IMR-90 (cell line): Measurements from ENCODE around the gene ABL2. TPM values are rescaled to one million over a fixed set of nuclear protein-coding genes. Genes with fewer than 3 reads are reported as not detected.

Experiments used
- ATAC-seq: fragments of 200-7000 bp; cut with Tn5 transposase; 2 replicates; pipeline ENCODE4 v1.9.1; 2020; ENCODE audit warnings: low read depth, mild to moderate bottlenecking, moderate library complexity
- BruUV-seq: library from RNA; stranded (reverse); fragments of 400-500 nt; replicated peaks from 2 replicates; lab custom pipeline; 2021; lab: Mats Ljungman, UMichigan
- CTCF ChIA-PET: fragments of 300-600 bp; formaldehyde crosslinking; extraction: SDS; loops from one replicate; lab custom pipeline; 2021; ENCODE audit warnings: antibody characterized with exemption; lab: Yijun Ruan, JAX
- POLR2A ChIA-PET: fragments of 300-600 bp; sonication (Branson Sonifier 250); formaldehyde crosslinking; loops from one replicate; lab custom pipeline; 2022; ENCODE audit warnings: antibody characterized with exemption; ENCODE audit not compliant: unreplicated experiment; lab: Charles Lee
- DNase-seq: peaks from one replicate; pipeline ENCODE4 v3.0.0; 2013
- H2AFZ ChIP-seq: replicated peaks from 2 replicates; pipeline ENCODE3; 2013; ENCODE audit warnings: low read length, mild to moderate bottlenecking; ENCODE audit not compliant: poor library complexity
- H2AK5ac ChIP-seq: 2 replicates; pipeline ENCODE4 v1.6.1; 2013; ENCODE audit warnings: low read depth, low read length, inconsistent platforms
- H2AK9ac ChIP-seq: replicated peaks from 2 replicates; pipeline ENCODE3; 2013; ENCODE audit warnings: mild to moderate bottlenecking, low read depth, low read length, moderate library complexity; ENCODE audit not compliant: poor library complexity
- H2BK120ac ChIP-seq: 2 replicates; pipeline ENCODE4 v1.6.1; 2013; ENCODE audit warnings: low read depth, low read length, inconsistent platforms
- H2BK15ac ChIP-seq: 3 replicates; pipeline ENCODE4 v1.6.1; 2013; ENCODE audit warnings: low read depth, low read length, inconsistent platforms
- H2BK20ac ChIP-seq: 2 replicates; pipeline ENCODE4 v1.6.1; 2013; ENCODE audit warnings: low read depth, mild to moderate bottlenecking, inconsistent platforms, low read length, moderate library complexity
- H2BK5ac ChIP-seq: 2 replicates; pipeline ENCODE4 v1.6.1; 2013; ENCODE audit warnings: mild to moderate bottlenecking, low read depth, low read length, inconsistent platforms; ENCODE audit not compliant: poor library complexity, severe bottlenecking
- H3K14ac ChIP-seq: replicated peaks from 2 replicates; pipeline ENCODE4 v1.6.1; 2013; ENCODE audit warnings: low read depth, low read length, inconsistent platforms
- H3K18ac ChIP-seq: 2 replicates; pipeline ENCODE4 v1.6.1; 2013; ENCODE audit warnings: low read depth, low read length, control low read depth
- H3K23ac ChIP-seq: 2 replicates; pipeline ENCODE4 v1.6.1; 2013; ENCODE audit warnings: low read depth, low read length, inconsistent platforms
- H3K27ac ChIP-seq: 2 replicates; pipeline ENCODE4 v1.5.1; 2013; ENCODE audit warnings: mild to moderate bottlenecking, control low read depth, low read length; ENCODE audit not compliant: insufficient read depth
- H3K27me3 ChIP-seq: 2 replicates; pipeline ENCODE4 v1.6.1; 2013; ENCODE audit warnings: low read length; ENCODE audit not compliant: control insufficient read depth, insufficient read depth
- H3K36me3 ChIP-seq: 2 replicates; pipeline ENCODE4 v1.6.1; 2013; ENCODE audit warnings: low read length, mixed read lengths; ENCODE audit not compliant: control insufficient read depth, insufficient read depth
- H3K4ac ChIP-seq: 2 replicates; pipeline ENCODE4 v1.6.1; 2013; ENCODE audit warnings: low read depth, low read length, inconsistent platforms
- H3K4me1 ChIP-seq: 2 replicates; pipeline ENCODE4 v1.6.1; 2013; ENCODE audit warnings: low read length, mixed read lengths; ENCODE audit not compliant: control insufficient read depth, insufficient read depth
- H3K4me2 ChIP-seq: 2 replicates; pipeline ENCODE4 v1.6.1; 2013; ENCODE audit warnings: low read depth, mild to moderate bottlenecking, control low read depth, low read length, moderate library complexity
- H3K4me3 ChIP-seq: 2 replicates; pipeline ENCODE4 v1.5.1; 2013; ENCODE audit warnings: low read depth, mild to moderate bottlenecking, control low read depth, low read length, moderate library complexity; ENCODE audit not compliant: insufficient read depth
- H3K56ac ChIP-seq: 2 replicates; pipeline ENCODE4 v1.6.1; 2013; ENCODE audit warnings: low read length, inconsistent platforms; ENCODE audit not compliant: insufficient read depth; ENCODE audit errors: extremely low read depth
- H3K79me1 ChIP-seq, 2 experiments: 2 replicates each; pipeline ENCODE4 v1.6.1; 2013; ENCODE audit warnings: low read length in 2 of 2, inconsistent platforms in 1 of 2, low read depth in 1 of 2
- H3K9ac ChIP-seq: 2 replicates; pipeline ENCODE4 v1.6.1; 2013; ENCODE audit warnings: low read depth, low read length, control low read depth
- H3K9me1 ChIP-seq: 2 replicates; pipeline ENCODE4 v1.6.1; 2013; ENCODE audit warnings: low read length, inconsistent platforms; ENCODE audit not compliant: insufficient read depth
- H3K9me3 ChIP-seq: 2 replicates; pipeline ENCODE4 v1.6.1; 2013; ENCODE audit warnings: low read length; ENCODE audit not compliant: control insufficient read depth, insufficient read depth
- H4K20me1 ChIP-seq: 2 replicates; pipeline ENCODE4 v1.6.1; 2013; ENCODE audit warnings: low read length, inconsistent platforms; ENCODE audit not compliant: insufficient read depth
- H4K5ac ChIP-seq: 2 replicates; pipeline ENCODE4 v1.6.1; 2013; ENCODE audit warnings: mild to moderate bottlenecking, low read depth, low read length, control low read depth
- H4K8ac ChIP-seq, 2 experiments: 2 replicates each; pipeline ENCODE4 v1.6.1; 2013; ENCODE audit warnings: low read depth in 2 of 2, low read length in 2 of 2, control low read depth in 1 of 2, inconsistent platforms in 1 of 2
- H4K91ac ChIP-seq: 2 replicates; pipeline ENCODE4 v1.6.1; 2013; ENCODE audit warnings: low read depth, low read length, inconsistent platforms; ENCODE audit not compliant: insufficient read depth
- BHLHE40 ChIP-seq: fragments of 150-350 bp; IDR thresholded peaks from 2 replicates; pipeline ENCODE4 v1.6.1; 2016; ENCODE audit warnings: mild to moderate bottlenecking, low read depth, low read length
- CEBPB ChIP-seq: IDR thresholded peaks from 2 replicates; pipeline ENCODE4 v1.6.1; 2012; ENCODE audit warnings: low read depth, low read length, improper control_type of control experiment
- CHD1 ChIP-seq: IDR thresholded peaks from 2 replicates; pipeline ENCODE4 v1.6.1; 2012; ENCODE audit warnings: low read depth, low read length, improper control_type of control experiment
- FOS ChIP-seq: fragments of 150-350 bp; IDR thresholded peaks from 2 replicates; pipeline ENCODE4 v1.6.1; 2016; ENCODE audit warnings: low read depth, low read length
- MAFK ChIP-seq: IDR thresholded peaks from 2 replicates; pipeline ENCODE4 v1.6.1; 2012; ENCODE audit warnings: low read depth, low read length, improper control_type of control experiment
- MAZ ChIP-seq: IDR thresholded peaks from 2 replicates; pipeline ENCODE4 v1.6.1; 2012; ENCODE audit warnings: low read depth, mild to moderate bottlenecking, low read length, improper control_type of control experiment, moderate library complexity, borderline replicate concordance
- MXI1 ChIP-seq: IDR thresholded peaks from 2 replicates; pipeline ENCODE4 v1.6.1; 2012; ENCODE audit warnings: low read depth, mild to moderate bottlenecking, low read length, moderate library complexity, borderline replicate concordance
- NFE2L2 ChIP-seq: fragments of 150-350 bp; IDR thresholded peaks from 2 replicates; pipeline ENCODE4 v1.6.1; 2016; ENCODE audit warnings: low read depth, mild to moderate bottlenecking, low read length
- POLR2A ChIP-seq: IDR thresholded peaks from 2 replicates; pipeline ENCODE4 v1.6.1; 2012; ENCODE audit warnings: mild to moderate bottlenecking, low read depth, low read length
- RAD21 ChIP-seq: IDR thresholded peaks from 2 replicates; pipeline ENCODE4 v1.6.1; 2012; ENCODE audit warnings: low read length, improper control_type of control experiment
- RCOR1 ChIP-seq: IDR thresholded peaks from 2 replicates; pipeline ENCODE4 v1.6.1; 2012; ENCODE audit warnings: mild to moderate bottlenecking, low read length, improper control_type of control experiment; ENCODE audit not compliant: insufficient replicate concordance
- RFX5 ChIP-seq: IDR thresholded peaks from 2 replicates; pipeline ENCODE4 v1.8.0; 2012; ENCODE audit warnings: low read depth, mild to moderate bottlenecking, low read length, moderate library complexity
- SMC3 ChIP-seq: fragments of 150-350 bp; IDR thresholded peaks from 2 replicates; pipeline ENCODE4 v1.6.1; 2016; ENCODE audit warnings: low read depth, mild to moderate bottlenecking, antibody characterized with exemption, low read length, moderate library complexity
- WGBS, 2 experiments: methylation state at CpG; one replicate each; pipeline versions ENCODE4 v1.1.5 to v1.1.7; 2013; ENCODE audit warnings: missing lambda C conversion rate in 2 of 2; ENCODE audit not compliant: insufficient read length in 1 of 2; ENCODE audit errors: extremely low coverage in 2 of 2; 5-methylcytosine and 5-hydroxymethylcytosine counted together
- dilution Hi-C: fragments of 300-500 bp; cut with HindIII; formaldehyde crosslinking; loops from one replicate; pipeline ENCODE4 v1.14.3; 2018; ENCODE audit warnings: low sequenced_read_pairs; ENCODE audit not compliant: unreplicated experiment
- in situ Hi-C: fragments of 300-500 bp; cut with MboI; formaldehyde crosslinking; loops from 3 replicates; pipeline ENCODE4 v1.14.3; 2019; ENCODE audit warnings: low sequenced_read_pairs, inconsistent platforms, mixed read lengths
- intact Hi-C: fragments of 100-400 bp; cut with micrococcal nuclease; formaldehyde crosslinking; loops from 2 replicates; pipeline ENCODE4 v1.10.0; 2022
- polyA plus RNA-seq, 3 experiments: library from polyadenylated mRNA; depleted of rRNA; stranded (reverse); fragments of >200 nt; gene quantifications; 2 replicates each; pipeline ENCODE4 v1.2.3, GENCODE V29; 2012; ENCODE audit warnings: low replicate concordance in 1 of 3
- total RNA-seq: library from RNA; depleted of rRNA; stranded (reverse); fragments of >200 nt; gene quantifications from 2 replicates; pipeline ENCODE4 v1.2.3, GENCODE V29; 2012
- TF ChIP-seq, protein P1 (sequence below): fragments of 150-350 bp; IDR thresholded peaks from 2 replicates; pipeline ENCODE4 v1.6.1; 2016; ENCODE audit warnings: low read depth, mild to moderate bottlenecking, low read length, moderate library complexity, borderline replicate concordance
- TF ChIP-seq, protein P2 (sequence below): conservative IDR thresholded peaks from 2 replicates; pipeline ENCODE4 v1.5.1; 2012; ENCODE audit warnings: mild to moderate bottlenecking, low read depth, low read length, improper control_type of control experiment
- TF ChIP-seq, protein P3 (sequence below): fragments of 150-350 bp; IDR thresholded peaks from 2 replicates; pipeline ENCODE4 v1.6.1; 2017; ENCODE audit warnings: mild to moderate bottlenecking, antibody characterized with exemption, low read length, low read depth

Gene ABL2
- total and polyA plus RNA-seq, 2 of the 4 experiments (the other 2 are of a cell fraction) = 9.7 to 110 TPM

DNA sequence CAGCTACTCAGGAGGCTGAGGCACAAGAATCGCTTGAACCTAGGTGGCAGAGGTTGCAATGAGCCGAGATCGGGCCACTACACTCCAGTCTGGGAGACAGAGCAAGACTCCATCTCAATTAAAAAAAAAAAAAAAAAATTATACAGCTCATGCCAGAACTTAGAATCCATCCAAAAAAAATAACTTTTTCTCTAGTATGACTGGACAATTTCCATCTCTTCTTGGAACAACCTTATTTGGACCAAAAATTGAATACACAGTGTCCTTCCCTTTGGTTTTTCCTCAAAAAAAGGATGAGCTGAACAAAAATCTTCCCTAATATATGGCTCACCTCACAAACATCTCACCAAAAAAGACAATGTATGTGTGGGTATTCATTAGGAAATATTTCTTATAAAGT lies 73.9 kb downstream of the ABL2 start:
- no peak overlapping the region for H4K8ac ChIP-seq
- H3K4me1 ChIP-seq = peaks cover 2% of the 10 kb centered on the region; the same call in 1 of the 2 replicates
- H2BK20ac ChIP-seq = no peak overlapping the region
- no peak overlapping the region for H3K18ac ChIP-seq
- H3K4ac ChIP-seq = no peak overlapping the region
- H2AK9ac ChIP-seq = no peak overlapping the region
- H3K56ac ChIP-seq = no peak overlapping the region
- DNase-seq = no peak
- intact Hi-C loops (no loop called here), in situ Hi-C loops (no loop called here), dilution Hi-C loops (no loop called here)
- no peak overlapping the region for H3K4me3 ChIP-seq
- no peak overlapping the region for H3K23ac ChIP-seq
- H3K14ac ChIP-seq = no peak overlapping the region
- TF ChIP-seq CEBPB (no peak), FOS (no peak), MAZ (no peak), MAFK (no peak), BHLHE40 (no peak), NFE2L2 (no peak), POLR2A (no peak), SMC3 (no peak), RCOR1 (no peak), RFX5 (no peak), CHD1 (no peak), MXI1 (no peak), RAD21 (no peak)
- TF ChIP-seq, protein P1, sequence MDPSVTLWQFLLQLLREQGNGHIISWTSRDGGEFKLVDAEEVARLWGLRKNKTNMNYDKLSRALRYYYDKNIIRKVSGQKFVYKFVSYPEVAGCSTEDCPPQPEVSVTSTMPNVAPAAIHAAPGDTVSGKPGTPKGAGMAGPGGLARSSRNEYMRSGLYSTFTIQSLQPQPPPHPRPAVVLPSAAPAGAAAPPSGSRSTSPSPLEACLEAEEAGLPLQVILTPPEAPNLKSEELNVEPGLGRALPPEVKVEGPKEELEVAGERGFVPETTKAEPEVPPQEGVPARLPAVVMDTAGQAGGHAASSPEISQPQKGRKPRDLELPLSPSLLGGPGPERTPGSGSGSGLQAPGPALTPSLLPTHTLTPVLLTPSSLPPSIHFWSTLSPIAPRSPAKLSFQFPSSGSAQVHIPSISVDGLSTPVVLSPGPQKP = no peak
- TF ChIP-seq, protein P2, sequence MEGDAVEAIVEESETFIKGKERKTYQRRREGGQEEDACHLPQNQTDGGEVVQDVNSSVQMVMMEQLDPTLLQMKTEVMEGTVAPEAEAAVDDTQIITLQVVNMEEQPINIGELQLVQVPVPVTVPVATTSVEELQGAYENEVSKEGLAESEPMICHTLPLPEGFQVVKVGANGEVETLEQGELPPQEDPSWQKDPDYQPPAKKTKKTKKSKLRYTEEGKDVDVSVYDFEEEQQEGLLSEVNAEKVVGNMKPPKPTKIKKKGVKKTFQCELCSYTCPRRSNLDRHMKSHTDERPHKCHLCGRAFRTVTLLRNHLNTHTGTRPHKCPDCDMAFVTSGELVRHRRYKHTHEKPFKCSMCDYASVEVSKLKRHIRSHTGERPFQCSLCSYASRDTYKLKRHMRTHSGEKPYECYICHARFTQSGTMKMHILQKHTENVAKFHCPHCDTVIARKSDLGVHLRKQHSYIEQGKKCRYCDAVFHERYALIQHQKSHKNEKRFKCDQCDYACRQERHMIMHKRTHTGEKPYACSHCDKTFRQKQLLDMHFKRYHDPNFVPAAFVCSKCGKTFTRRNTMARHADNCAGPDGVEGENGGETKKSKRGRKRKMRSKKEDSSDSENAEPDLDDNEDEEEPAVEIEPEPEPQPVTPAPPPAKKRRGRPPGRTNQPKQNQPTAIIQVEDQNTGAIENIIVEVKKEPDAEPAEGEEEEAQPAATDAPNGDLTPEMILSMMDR = no peak
- TF ChIP-seq, protein P3, sequence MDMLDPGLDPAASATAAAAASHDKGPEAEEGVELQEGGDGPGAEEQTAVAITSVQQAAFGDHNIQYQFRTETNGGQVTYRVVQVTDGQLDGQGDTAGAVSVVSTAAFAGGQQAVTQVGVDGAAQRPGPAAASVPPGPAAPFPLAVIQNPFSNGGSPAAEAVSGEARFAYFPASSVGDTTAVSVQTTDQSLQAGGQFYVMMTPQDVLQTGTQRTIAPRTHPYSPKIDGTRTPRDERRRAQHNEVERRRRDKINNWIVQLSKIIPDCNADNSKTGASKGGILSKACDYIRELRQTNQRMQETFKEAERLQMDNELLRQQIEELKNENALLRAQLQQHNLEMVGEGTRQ = no peak
- WGBS, 2 experiments = no CpG with 5 or more reads among the region's 3 CpGs
- H4K5ac ChIP-seq = no peak overlapping the region
- no peak for ATAC-seq
- POLR2A ChIA-PET = no interaction called here
- H2BK120ac ChIP-seq = no peak overlapping the region
- H3K9me3 ChIP-seq = no peaks in the 10 kb centered on the region
- no TSS peak for BruUV-seq
- no peaks in the 10 kb centered on the region for H4K20me1 ChIP-seq
- H3K9me1 ChIP-seq = 0 out of 2 replicates have a peak, but pooled peaks cover 2% of the 10 kb centered on the region
- H4K91ac ChIP-seq = no peak overlapping the region
- H2BK5ac ChIP-seq = no peak overlapping the region
- peaks cover 3 to 44% of the 10 kb centered on the region in 2 experiments; a peak in 3 of 4 replicates for H3K79me1 ChIP-seq
- CTCF ChIA-PET = interaction anchor here (0.7 kb wide), 1 partner anchor 622 kb away, joined by 3 read pairs; no protein-coding TSS in a partner anchor
- no peaks in the 10 kb centered on the region; the same call in 1 of the 2 replicates for H3K36me3 ChIP-seq
- H3K27ac ChIP-seq = no peak overlapping the region
- no peaks in the 10 kb centered on the region for H3K27me3 ChIP-seq
- H3K9ac ChIP-seq = no peak overlapping the region
- H2AFZ ChIP-seq = no peak overlapping the region
- no peak overlapping the region for H2AK5ac ChIP-seq
- no peak overlapping the region for H3K4me2 ChIP-seq
- H2BK15ac ChIP-seq = no peak overlapping the region
